Hematopoietic multipotent progenitor cell treated with erythropoietin and hydrocortisone succinate and interleukin-3 and kit ligand, for 17 days (in vitro differentiated cells): ENCODE results near the gene CALCOCO1.
A peak's percentile ranks its signal among the peaks of the same experiment; 100 is the strongest.
"Not testable (repeated sequence)": the region's sequence is repeated elsewhere in the genome, so short reads cannot be mapped to it uniquely, and the experiment has no call there.

Source experiments
- DNase-seq: peaks from one replicate; pipeline ENCODE4 v3.0.0-alpha.2; 2015; ENCODE audit warnings: low spot score

The CALCOCO1 gene

DNA sequence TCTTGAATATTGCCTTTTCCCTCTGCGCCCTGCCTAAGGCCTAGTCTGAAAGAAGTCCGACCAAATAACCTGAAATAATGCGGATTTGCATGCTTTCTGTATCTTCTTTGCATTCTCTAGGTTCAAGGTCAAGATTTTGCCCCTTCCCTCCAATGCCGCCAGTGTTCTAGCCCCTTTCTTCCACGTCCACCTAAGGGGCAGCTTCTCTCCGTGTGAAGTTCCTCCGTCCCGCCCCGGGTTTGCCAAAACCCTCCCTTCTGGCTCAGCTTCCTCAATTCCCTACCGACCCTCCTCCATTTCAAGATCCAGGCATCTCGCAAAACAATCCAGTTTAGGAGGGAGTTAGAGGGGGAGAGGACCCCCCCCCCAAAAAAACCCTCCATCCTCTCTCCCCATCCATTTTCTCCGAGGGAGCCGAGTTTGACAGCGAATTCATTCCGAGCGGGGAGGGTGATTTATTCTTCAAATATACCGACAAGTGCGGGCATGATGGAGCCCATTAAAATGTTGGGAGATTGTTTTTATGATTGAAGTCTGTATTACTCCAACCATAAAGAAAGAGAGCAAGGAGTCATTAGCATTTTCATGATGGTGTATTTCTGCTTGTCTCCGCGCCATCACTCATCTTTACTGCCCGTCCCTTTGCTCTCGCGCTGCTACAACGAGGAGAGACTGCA, 30.5 kb downstream of the CALCOCO1 start:
- DNase-seq, result no peak

DNA sequence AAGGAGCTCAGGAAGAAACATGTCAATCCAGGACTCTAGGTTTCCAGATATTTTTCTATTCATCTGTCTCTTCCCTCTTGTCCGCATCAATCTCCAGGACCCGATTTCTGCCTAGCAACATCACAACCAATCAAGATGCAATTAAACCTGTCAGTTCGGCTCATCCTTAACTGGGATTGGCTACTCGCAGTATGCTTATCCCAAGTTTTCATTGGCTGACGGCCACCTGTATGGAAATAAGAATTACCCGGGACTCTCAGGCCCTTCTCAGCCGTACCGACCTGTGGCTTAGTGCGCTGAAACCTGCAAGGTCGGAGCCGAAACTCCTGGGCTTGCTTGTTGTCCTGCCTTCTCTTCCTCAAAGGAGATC, 31.0 kb downstream of the CALCOCO1 start:
- DNase-seq, result no peak

GRCh38 chr12:53695152-53696145, 31.8 kb downstream of the CALCOCO1 start:
- no peak for DNase-seq

GRCh38 chr12:53694756-53695151, 32.5 kb downstream of the CALCOCO1 start:
- no peak for DNase-seq

DNA sequence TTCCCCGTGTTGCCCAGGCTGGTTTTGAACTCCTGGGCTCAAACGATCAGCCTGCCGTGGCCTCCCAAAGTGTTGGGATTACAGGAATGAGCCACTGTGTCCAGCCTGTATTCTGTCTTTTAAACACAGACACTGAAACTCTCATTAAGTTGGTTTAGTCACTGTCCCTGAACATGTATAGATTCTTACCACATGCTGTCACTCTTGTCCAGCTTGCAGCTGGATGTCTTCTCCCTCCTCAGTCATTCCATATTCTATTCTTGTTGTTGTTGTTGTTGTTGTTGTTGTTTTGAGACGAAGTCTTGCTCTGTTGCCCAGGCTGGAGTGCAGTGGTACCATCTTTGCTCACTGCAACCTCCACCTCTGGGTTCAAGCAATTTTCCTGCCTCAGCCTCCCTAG, 39.1 kb downstream of the CALCOCO1 start:
- DNase-seq, result no peak

DNA sequence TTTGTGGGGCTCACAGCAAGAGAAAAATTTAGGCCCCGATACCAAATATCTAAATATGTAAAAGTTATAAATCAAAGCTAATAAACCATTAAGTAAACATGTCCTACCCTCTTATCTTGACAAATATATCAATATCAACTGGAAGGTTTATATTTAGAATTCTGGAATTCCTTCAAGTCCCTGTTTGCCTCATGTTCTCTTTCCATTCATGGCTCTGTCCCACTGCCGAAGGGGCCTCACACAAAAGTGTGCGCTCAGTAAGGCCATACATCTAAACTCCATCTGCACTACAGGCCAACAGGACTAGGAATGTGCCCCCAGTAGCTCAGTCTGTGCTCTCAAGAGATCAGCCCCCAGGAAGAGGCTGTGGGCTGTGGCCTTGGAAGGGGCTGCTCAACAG, 40.8 kb downstream of the CALCOCO1 start:
- DNase-seq, result no peak

- DNase-seq, result no peak
Measured at GRCh38 chr12:53684654-53685220, 42.5 kb downstream of the CALCOCO1 start.

GRCh38 chr12:53683983-53684382, 43.3 kb downstream of the CALCOCO1 start:
- no peak for DNase-seq

DNA sequence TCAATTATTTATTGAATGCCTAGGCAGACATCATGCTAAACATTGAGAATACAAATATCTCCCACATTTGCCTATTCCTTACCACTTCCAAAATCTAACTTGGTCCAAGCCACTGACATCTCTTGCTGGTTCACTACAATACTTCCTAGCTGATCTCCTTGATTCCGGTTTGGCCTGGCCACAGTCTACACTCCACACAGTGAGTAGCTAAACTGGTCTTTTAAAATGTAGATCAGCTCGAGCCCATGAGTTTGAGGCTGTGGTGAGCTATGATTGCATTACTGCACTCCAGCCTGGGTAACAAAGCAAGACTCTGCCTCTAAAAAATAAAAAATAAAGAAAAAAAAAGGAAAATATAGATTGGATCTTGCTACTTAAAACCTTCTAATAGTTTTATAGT, 43.8 kb downstream of the CALCOCO1 start:
- no peak for DNase-seq

- DNase-seq, result not testable (repeated sequence)
Measured at GRCh38 chr12:53680061-53680460, 47.2 kb downstream of the CALCOCO1 start.

DNA sequence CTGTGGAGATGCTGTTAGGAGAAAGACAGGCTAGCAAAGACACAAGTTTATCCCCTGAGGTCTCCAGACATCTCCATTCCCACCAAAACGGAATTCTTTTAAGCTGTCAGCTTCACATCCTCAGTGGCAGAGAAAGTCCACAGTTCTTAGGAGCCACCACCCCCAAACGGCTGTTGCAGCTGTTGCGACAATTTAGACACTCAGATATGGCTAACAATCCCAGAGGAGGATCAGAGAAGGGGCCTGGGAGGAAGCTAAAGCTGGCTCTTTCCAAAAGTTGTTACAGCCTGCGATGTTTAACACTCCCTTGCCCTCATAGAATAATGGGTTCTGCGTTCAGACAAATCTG, 49.5 kb downstream of the CALCOCO1 start:
- no peak for DNase-seq

GRCh38 chr12:53677016-53677799, 50.0 kb downstream of the CALCOCO1 start:
- DNase-seq, result no peak

GRCh38 chr12:53676656-53677015, 50.6 kb downstream of the CALCOCO1 start:
- DNase-seq, result no peak

DNA sequence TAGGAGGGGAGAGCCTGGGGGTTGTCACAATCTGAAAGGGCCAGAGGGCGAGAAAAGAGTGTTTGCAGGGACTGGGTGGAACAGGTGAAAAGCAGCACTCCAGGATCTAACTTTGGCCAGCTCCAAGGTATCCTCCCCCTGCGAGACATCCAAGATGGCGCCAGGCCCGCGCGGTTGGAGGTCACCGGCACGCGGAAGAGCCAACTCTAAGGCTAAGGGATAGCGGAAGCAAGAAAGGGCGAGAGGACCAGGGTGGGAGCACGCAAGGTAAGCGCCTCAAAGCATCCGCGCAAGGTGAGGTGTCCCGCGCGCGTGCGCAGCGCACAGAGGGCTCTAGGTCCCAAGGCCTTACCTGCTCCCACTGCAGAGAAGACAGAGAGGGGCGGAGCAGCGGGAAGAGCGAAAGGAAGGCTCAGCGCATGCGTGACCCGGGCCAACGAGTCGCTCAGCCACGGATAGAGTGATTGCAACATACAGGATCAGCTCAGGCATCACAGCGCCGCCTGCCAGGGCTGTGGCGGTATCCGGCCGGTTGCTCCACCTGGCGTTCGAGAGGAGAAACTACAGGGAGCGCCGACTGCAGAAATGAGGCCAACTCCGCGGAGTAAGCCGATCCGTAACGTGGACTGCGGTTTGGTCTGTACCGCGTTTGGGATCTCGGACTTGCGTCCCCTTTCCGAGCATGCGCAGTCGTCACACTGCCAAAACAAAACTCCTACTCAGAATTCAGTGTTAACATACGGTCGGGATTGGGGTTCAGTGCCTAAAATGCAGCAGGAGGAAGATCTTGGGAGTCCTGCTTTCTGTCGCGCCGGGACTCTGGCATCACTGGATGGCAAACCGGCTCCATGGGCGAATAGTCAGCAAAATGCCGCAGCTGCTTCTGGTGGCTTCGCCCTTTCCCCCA, 51.3 kb downstream of the CALCOCO1 start, which contains the start of gene ATP5MC2:
TSS of gene ATP5MC2 (minus strand) at position 383 of the 907 bp plus-strand sequence. CDS start 3,469 bp downstream, outside the sequence.
- peak; percentile 99 for DNase-seq

GRCh38 chr12:53674977-53675700, 52.1 kb downstream of the CALCOCO1 start:
- DNase-seq, result no peak

GRCh38 chr12:53670971-53671370, 56.3 kb downstream of the CALCOCO1 start:
- no peak for DNase-seq

GRCh38 chr12:53670308-53670707, 56.9 kb downstream of the CALCOCO1 start:
- DNase-seq, result no peak

DNA sequence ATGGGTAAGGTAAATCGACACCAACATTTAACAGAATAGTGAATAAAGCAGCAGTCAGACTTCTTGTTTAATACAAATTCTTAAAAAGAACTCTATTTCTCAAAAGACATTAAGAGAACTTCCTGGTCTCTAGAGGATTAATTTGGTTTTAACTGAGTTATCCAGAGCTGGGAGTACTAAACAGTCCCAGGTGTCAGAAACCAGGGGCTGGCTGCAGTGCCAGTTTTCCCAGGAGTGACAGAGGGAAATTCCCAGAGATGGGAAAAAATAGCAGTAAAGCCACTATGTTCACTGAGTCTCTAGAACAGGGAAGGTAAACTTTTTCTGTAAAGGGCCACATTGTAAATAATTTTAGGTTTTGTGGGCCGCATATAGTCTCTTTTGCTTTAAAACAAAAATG, 60.2 kb downstream of the CALCOCO1 start:
- no peak for DNase-seq

DNA sequence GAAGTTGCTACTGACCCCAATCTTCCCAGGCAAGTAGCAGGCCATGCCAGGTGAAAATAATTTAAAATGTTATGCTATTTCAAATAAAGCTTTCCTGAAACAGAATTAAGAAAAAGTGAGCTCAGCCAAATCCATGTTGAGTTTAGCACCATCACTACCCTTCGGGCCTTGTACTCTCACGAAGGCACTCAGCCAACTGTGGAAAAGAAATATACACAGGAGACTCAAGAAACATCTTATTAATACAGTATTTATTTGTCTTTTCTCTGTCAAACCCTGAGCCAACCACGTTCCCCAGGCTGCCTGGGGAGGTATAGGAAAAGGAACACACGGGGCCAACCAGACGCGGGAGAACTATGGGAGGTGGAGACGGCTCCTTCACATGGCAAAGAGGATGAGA, 62.3 kb downstream of the CALCOCO1 start:
- DNase-seq, result no peak

DNA sequence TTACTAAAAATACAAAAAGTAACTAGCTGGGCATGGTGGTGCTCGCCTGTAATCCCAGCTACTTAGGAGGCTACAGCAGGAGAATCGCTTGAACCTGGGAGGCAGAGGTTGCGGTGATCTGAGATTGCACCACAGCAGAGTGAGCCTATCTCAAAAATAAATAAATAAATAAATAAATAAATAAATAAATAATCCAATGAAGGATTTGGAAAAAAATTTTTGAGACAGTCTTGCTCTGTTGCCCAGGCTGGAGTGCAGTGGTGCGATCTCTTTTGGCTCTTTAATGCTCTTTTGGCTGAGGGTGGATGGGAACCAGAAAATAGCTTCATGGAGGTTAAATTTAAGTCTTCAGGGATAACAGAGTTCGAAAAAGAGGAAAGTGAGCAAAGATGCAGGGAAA, 63.1 kb downstream of the CALCOCO1 start:
- no peak for DNase-seq
